Stimulated activated naive CD8-positive, alpha-beta T cell treated with anti-CD3 and anti-CD28 coated beads, Interleukin-15, Interleukin-2, amounts not matched to agents 100 U/mL and 50 U/mL, for 24 hours (primary cell): ENCODE measurements around the gene NHSL2.
"Not testable (repeated sequence)": the region's sequence is repeated elsewhere in the genome, so short reads cannot be mapped to it uniquely, and the experiment has no call there.

Experiments used
- ATAC-seq: fragments of 150-1000 bp; cut with Tn5 transposase; one replicate; pipeline ENCODE4 v1.10.0; 2021
- DNase-seq: peaks from one replicate; pipeline ENCODE4 v3.0.0; 2021

NHSL2 gene

DNA sequence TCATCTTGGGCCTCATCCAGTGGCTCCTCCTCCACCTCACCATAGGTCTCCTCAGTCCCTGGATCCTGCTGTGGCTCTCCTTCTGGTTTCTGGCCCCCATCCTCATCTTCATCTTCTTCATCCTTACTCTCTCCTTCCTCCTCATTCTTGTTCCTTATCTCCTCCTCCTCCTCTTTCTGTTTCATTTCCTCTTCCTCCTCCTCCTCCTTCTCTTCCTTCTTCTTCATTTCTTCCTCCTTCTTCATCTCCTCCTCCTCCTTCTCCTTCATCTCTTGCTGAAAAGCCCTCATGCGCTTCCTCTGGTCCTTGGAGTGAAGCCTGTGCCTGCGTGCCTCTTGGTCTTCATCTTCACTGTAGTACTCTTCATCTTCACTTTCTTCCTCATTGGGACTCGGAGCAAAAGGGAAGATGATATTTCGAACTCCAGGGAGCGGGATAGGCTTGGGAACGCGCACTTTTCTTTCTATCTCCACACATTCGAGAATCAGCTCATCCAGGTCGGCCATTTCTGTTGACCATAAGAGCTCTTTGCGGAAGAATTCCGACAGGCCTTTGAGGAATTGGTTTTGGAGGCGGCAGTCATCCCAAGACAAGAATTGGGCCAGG is 219.6 kb downstream of the NHSL2 start:
- ATAC-seq (no peak), DNase-seq (no peak)

GRCh38 chrX:72130762-72131250 is 220.2 kb downstream of the NHSL2 start:
- DNase-seq = no peak
- no peak for ATAC-seq

GRCh38 chrX:72131317-72132294 is 221.0 kb downstream of the NHSL2 start, which contains the start of gene RTL5:
Gene RTL5, minus strand, starts transcription at chrX:72131915.
- ATAC-seq (peak; percentile 80), DNase-seq (peak; percentile 65)

GRCh38 chrX:72132456-72132855 is 221.8 kb downstream of the NHSL2 start:
- no peak for ATAC-seq
- DNase-seq = no peak

- DNase-seq (no peak), ATAC-seq (no peak)
Observed at GRCh38 chrX:72133851-72134546, 223.4 kb downstream of the NHSL2 start.

DNA sequence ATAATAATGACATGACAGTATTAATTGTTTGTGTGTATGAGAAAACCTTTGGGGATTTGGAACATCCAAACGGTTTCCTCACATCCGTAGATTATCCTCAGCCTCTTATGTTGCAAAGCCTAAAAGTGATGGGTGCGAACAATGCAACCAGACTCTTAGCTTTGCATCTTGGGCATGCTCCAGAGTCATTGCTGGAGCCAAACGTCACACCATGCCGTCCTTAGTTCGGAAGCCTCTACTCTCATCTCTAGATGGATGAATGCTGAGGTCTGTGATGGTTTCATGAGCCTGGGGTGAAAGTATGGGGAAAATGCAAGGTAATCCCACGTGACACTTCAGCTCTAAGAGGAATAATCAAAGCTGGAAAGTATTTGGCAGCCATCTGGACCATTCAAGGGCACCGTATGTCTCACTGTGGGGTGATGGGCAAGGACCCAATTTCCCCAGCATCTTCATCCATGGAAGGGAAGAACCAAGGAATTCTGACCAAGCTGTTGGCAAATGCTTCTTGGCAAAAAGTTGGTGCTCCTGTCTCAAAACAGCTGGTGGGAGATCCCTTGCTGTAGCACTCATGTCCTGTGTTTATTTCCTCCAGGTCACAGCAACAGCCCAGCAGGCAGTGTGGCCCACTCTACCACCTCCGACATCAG is 227.3 kb downstream of the NHSL2 start:
- ATAC-seq (no peak), DNase-seq (no peak)

DNA sequence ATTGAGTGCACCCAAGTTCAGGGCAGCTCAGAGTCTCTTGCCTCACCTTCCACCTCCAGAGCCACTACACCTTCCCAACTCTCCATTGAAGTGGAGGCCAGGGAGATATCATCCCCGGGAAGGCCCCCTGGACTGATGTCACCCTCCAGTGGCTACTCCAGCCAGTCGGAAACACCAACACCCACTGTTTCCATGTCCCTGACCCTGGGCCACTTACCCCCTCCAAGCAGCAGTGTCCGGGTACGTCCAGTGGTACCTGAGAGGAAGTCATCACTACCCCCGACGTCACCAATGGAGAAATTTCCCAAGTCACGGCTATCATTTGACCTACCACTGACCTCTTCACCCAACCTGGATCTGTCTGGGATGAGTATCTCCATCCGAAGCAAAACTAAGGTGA is 228.9 kb downstream of the NHSL2 start:
- no peak for ATAC-seq
- no peak for DNase-seq

GRCh38 chrX:72141372-72142004 is 230.8 kb downstream of the NHSL2 start:
- ATAC-seq (no peak), DNase-seq (no peak)

DNA sequence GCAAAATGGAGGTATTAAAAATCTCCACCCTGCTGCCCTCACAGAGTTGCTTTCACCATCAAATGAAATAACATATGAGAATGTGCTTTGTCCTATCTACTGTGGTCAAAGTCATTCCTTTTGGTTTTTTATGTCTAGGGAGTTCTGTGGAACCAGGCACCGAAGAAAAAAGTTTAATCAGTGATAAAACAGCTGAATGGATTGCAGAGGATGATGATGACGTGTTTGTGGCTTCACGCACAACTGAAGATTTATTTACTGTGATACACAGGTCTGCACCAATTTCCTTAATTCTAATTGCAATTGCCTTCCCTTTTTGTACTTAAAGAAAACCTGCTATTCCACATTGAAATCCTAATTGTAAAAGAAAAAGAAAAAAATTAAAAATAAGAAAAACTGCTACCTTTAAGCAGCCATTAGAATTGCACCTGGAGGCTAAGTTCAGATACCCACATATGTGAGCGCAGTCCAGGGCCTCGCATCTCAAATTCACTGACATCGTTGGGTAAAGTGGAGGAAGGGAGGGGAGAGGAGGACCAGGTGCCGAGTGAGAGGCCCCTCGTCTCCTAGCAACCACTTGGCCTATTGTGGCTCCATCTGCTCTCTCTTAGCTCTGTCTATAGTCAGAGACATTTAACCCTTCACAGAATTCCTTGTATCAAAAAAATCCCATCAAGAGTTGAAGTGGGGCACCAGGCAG is 231.6 kb downstream of the NHSL2 start:
- ATAC-seq = no peak

GRCh38 chrX:72142794-72143608 is 232.4 kb downstream of the NHSL2 start:
- DNase-seq = no peak
- ATAC-seq = no peak

More for the DNA sequence above, 231.6 kb downstream of the NHSL2 start:
- no peak for DNase-seq

- DNase-seq = no peak
- no peak for ATAC-seq
Observed at GRCh38 chrX:72143609-72143907, 232.9 kb downstream of the NHSL2 start.

- ATAC-seq = no peak
Observed at GRCh38 chrX:72145181-72145580, 234.5 kb downstream of the NHSL2 start.

DNA sequence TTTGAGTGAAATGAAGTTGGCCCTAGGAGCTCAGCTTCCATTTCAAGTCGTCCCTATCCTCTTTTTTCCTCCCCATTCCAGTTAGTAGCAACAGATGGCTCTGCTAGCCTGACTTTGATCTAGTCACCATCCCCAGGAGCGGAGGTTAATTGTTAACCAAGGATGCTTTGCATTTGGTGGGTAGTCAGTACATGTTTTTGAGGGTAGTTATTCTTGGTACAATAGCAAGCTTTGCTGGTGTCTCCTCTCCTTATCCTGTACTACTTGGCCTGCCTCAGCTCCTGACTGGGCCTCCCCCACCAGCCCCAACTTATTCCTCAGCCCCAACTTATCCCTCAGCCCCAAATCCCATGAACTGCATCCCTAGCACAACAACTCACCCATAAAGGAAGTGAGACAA is 235.9 kb downstream of the NHSL2 start:
- no peak for ATAC-seq
- DNase-seq = no peak

More at GRCh38 chrX:72145181-72145580, 234.5 kb downstream of the NHSL2 start:
- no peak for DNase-seq

- DNase-seq (no peak), ATAC-seq (no peak)
Observed at GRCh38 chrX:72158773-72159172, 248.1 kb downstream of the NHSL2 start.

DNA sequence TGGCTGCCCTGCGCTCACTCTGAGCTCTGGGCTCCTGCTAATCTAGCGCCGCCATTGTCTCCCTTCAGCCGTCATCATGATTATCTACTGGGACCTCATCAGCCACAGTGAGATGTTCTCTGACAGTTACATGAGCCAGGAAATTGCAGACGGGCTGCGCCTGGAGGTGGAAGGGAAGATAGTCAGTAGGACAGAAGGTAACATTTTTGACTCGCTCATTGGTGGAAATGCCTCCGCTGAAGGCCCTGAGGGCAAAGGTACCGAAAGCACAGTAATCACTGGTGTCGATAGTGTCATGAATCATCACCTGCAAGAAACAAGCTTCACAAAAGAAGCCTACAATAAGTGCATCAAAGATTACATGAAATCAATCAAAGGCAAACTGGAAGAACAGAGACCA is 249.1 kb downstream of the NHSL2 start:
- DNase-seq (no peak), ATAC-seq (no peak)

GRCh38 chrX:72165551-72165950 is 254.9 kb downstream of the NHSL2 start:
- ATAC-seq = no peak
- DNase-seq = no peak

- peak; percentile 57 for ATAC-seq
- DNase-seq = peak; percentile 6
Observed at GRCh38 chrX:72169008-72169728, 258.5 kb downstream of the NHSL2 start.

DNA sequence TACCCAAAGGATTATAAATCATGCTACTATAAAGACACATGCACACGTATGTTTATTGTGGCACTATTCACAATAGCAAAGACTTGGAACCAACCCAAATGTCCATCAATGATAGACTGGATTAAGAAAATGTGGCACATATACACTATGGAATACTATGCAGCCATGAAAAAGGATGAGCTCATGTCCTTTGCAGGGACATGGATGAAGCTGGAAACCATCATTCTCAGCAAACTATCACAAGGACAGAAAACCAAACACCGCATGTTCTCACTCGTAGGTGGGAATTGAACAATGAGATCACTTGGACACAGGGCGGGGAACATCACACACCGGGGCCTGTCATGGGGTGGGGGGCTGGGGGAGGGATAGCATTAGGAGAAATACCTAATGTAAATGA is 265.6 kb downstream of the NHSL2 start:
- ATAC-seq, DNase-seq: not testable (repeated sequence)

GRCh38 chrX:72176981-72177380 is 266.3 kb downstream of the NHSL2 start:
- ATAC-seq = no peak
- DNase-seq = no peak

DNA sequence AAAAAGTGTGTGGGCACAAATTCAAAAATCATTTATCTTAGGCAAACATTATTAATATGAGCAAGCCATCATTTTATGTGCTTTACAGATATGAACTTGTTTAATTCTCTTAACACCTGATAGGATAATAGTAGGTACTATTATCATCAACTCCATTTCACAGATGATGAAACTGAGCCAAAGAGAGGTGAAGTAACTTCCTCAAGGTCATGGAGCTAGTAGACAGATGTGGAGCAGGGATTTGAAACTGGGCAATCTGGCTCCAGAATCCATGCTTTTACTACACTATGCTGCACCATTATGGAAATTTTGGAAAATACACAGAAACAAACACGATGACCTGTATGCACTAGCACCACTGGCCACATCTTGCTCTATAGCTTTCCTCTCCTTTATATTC is 269.9 kb downstream of the NHSL2 start:
- DNase-seq (no peak), ATAC-seq (no peak)
